IPS DF 4.7 (cell line): ENCODE data around the gene FCGR3A.

Experiments
- DNase-seq: peaks from one replicate; pipeline ENCODE4 v3.0.0-alpha.2; 2013; ENCODE audit warnings: low spot score; ENCODE audit errors: extremely low read depth

The FCGR3A gene

DNA sequence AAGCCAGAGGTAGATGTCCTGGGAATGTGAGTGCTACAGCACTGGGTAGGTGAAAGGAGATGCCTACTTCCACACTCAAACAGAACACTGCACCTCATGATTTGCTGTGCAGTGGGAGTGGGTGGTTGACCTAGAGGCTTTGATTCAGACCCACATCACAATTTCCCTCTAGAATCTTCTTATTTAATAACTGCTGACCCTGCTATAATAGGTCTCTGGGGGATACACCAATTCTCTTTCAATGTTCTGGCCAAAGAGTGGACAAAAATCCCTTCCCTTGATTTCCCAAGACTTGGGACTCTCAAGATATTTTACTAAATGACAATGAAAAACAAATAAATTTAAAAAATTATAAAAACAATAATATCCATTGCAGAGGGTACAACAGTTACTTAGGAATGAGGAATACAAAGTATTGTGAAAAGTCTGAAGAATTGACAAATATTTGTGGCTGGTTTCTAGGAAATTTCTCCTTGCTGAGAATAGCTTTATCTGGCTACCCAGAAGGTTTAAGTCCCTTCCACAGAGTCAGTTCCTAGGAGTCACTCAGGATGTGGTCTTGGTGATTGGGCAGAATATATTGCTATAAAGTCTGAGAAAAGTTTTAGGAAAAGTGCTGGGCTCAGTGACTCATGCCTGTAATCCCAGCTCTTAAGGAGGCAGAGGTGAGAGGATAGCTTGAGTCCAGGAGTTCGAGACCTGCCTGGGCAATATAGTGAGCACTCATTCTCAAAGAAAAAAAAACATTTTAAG is 46.8 kb downstream of the FCGR3A start:
- no peak for DNase-seq

DNA sequence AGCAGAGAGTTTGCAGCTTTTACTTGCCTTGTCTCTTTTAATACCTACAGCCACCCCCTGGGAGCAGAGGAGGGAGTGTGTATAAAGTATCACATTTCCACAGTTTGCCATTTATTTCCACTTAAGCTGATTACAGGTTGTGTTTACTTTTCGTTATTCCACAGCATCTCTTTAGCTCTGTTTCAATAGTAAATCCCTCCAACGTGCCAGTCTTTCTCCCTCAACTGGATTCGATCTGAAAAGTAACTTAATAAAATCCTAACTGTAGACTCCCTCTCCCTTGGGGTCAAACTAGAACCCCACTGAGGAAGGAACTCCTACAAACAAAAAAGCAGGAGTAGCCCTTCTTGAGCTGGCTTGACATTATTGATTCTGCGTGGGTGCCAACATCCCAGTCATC is 47.4 kb downstream of the FCGR3A start:
- DNase-seq: no peak

DNA sequence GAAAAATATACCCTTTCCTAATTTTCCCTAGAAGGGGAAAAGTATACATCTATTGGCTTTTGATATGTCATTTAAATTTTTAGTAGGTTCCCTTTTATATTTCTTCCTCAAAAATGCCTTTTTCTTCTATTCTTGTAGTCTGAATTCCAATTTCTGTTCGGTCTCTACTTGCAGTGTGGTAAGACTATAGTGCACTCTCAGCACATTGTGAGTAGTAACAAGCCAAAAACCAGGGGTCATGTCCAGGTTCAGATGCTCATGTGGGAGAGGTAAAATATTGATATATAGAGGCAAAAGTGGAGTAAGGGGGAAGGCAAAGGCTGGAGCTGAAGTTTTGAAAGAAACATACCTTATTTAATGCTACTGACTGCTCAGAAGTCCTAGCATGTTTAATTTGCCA is 48.4 kb downstream of the FCGR3A start:
- DNase-seq: no peak

DNA sequence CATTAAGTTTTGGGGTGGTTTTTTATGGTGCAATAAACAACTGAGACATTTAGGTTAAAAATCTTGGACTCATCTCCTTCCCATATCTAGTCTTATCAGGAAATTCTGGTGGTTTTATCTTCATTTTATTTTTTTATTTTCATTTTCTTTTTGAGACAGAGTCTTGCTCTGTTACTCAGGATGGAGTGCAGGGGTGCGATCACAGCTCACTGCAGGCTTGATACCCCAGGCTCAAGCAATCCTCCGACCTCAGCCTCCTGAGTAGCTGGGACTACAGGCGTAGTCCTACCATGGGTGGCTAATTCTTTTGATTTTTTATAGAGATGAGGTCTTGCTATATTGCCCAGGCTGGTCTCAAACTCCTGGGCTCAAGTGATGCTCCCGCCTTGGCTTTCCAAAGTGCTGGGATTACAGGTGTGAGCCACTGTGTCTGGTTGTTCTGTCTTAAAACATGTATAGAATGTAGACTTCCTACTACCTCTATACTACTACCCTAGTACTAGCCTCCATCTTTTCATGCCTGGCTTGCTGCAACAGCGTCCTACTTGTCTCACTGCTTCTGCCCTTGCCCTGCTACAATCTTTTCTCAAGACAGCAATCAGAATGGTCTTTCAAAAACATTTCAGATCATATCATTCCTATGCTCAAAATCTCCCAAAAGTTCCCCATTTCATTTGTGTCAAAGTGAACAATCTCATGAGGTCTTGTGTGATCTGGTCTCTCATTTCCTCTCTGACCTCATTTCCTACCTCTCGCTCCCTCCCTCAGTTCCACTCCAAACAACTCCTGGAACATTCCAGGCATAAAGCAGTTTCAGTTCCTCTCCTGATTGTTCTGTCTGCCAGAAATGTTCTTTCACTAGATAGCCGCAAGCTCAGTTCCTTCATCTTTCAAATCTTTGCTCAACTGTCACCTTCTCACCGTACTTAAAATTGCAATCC is 50.2 kb downstream of the FCGR3A start:
- no peak for DNase-seq

DNA sequence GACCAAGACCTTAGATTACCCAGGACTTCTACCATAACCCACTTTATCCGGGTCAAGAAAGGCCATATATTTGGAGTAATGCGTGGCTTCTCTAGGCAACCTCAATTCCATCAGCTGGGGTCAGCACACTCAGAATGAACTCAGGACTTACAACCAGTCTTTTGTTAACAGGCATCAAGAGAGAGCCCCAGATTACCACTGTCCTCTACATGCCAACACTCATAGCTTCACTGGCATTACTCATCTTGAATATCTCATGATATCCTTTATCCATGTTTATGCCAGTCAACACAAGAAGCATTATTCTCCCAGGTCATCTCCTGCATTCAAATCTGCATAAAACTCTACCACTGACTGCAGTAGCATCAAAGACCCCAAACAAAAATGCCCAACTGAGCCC is 51.0 kb downstream of the FCGR3A start:
- no peak for DNase-seq

DNA sequence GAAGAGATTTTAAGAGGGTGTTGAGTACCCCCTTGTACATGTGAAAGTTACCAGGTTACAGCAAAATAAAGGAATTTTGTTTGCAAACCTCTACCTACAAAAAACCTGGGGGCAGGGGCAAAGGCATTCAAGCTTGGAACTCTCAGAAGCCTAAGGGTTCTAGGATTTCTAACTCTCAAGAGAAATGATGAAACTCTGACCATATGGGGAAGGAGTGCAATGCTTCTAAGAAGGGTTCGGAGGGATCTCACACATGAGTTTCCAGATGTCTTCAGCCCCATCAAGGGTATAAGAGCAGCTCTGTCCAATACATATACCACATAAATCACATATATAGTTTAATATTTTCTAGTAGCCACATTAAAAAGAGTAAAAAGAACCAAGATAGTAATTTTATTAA is 51.7 kb downstream of the FCGR3A start:
- DNase-seq: no peak

DNA sequence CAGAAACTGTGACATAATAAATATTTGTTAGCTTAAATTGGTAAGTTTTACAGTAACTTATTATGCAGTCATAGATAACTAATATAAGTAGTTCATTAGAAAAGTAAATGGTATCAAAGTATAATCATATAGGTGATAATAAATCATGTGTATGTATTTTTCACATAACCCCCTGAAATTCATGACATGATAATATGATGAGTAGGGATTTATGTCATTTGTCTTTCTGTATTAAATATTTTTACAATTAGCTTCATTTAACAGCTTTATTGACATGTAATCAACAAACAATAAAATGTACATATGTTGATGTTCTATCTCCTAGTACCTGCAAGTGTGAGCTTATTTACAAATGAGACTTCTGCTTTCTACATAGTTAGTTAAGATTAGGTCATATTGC is 54.1 kb downstream of the FCGR3A start:
- no peak for DNase-seq

DNA sequence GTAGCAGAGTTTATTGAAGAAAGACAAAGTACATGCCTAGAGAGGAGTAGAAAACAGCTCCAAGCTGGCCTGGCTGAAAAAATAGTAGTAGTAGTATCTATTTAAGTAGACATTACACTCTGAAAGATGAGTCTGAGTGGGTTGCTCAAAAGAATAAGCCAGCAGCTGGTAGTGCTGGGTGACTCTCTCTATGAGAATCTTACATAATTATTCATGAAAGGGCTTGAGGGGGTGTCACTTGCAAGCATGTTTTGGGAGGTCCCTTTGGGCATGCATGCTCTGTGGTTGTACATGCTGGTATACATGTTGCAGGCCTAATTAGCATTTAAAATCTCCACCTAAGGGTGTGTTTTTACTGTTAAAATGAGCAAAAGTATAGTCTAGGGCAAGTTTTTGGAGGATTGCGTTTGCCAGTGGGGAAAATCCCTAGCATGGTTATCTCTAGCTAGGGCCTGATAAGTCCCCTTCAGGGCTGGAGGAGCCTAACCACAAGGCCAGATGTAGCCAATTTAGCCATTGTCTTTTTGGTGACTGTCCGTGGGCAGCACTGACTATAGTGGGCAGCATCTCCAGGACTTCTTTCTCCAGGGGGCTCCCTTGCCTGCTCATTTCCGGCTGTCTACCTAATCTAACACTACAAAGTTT is 55.4 kb downstream of the FCGR3A start:
- no peak for DNase-seq

DNA sequence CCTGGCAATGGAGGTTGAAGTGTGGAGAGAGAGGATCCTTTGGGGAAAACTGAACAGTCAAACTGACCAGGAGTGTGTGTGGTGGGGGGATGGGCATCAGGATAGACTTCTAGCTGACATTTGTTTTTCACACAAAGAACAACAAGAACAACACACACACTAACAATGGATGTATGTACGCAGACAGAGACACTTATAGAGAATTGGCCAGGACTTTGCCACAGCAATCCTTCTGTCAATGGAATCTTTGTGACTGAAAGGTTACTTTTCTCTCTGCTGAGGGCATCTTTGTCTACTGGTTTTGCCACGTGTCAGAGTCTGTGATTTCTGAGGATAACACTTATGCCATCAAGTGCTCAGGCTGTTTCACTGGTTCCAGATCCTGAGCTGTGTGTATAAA is 56.8 kb downstream of the FCGR3A start:
- DNase-seq: no peak
